PC-9 (cell line): ENCODE measurements around the gene DLGAP4.

Experiments
- EZH2 ChIP-seq: fragments of 200-600 bp; sonication (generic); IDR thresholded peaks from 2 replicates; pipeline ENCODE4 v1.8.0; 2017; ENCODE audit warnings: antibody characterized with exemption, low read depth
- TF ChIP-seq, protein P1 (sequence below): fragments of 200-600 bp; sonication (generic); conservative IDR thresholded peaks from 2 replicates; pipeline ENCODE4 v1.6.1; 2017; ENCODE audit warnings: mixed run types, antibody characterized with exemption, mild to moderate bottlenecking, moderate library complexity

DNA sequence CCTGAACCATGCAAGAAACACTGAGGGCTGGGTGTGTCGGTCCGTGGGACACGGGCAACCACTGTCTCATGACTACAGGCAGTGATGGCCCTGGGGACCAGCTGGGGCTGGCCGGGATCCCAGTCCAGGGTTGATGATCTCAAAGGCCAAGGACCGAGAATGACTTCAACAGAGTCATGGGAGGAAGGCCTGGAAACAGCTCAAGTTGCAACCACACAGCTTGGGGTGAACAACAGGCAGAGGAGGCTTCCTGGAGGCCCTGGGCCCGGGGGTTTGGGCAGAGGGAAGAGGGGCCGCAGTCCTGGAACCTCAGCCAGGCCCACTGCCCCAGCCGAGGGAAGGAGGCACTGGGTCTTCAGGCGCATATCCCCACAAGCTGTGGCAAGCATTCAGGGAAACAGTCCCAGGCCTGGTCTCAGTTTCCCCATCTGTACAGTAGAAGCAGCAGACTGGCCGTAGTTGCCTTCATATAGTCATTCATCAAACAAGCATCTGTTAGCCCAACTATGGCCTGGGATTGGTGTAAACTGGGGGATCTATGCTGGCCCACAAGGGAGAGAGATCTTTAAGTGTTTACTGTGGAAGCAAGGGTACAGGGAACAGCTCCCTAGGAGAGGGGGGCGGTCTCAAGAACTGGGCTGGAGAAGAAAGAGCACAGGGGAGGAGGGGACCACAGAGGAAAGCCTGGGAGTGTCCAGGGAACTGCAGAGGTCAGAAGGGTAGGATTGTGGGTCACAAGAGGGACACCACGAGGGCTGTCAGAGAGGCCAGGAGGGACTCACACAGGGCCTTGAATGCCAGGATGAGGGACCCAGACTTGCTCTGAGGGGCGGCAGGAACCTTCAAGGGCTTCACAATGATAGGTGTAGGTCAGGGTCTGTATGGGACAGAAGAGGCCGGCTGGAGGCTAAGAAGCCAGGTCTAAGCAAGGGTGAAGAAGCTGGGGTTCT lies 237.3 kb downstream of the DLGAP4 start:
- TF ChIP-seq, protein P1, sequence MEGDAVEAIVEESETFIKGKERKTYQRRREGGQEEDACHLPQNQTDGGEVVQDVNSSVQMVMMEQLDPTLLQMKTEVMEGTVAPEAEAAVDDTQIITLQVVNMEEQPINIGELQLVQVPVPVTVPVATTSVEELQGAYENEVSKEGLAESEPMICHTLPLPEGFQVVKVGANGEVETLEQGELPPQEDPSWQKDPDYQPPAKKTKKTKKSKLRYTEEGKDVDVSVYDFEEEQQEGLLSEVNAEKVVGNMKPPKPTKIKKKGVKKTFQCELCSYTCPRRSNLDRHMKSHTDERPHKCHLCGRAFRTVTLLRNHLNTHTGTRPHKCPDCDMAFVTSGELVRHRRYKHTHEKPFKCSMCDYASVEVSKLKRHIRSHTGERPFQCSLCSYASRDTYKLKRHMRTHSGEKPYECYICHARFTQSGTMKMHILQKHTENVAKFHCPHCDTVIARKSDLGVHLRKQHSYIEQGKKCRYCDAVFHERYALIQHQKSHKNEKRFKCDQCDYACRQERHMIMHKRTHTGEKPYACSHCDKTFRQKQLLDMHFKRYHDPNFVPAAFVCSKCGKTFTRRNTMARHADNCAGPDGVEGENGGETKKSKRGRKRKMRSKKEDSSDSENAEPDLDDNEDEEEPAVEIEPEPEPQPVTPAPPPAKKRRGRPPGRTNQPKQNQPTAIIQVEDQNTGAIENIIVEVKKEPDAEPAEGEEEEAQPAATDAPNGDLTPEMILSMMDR: no peak
- no peak for TF ChIP-seq EZH2
